HG02938 (cell line): ENCODE results near the gene COPS4.
"Not testable (repeated sequence)": the region's sequence is repeated elsewhere in the genome, so short reads cannot be mapped to it uniquely, and the experiment has no call there.

Experiments
- ATAC-seq: cut with Tn5 transposase; IDR thresholded peaks from one replicate; pipeline ENCODE4 v1.9.1; 2021; ENCODE audit warnings: mild to moderate bottlenecking, moderate library complexity; ENCODE audit not compliant: unreplicated experiment

The COPS4 gene

DNA sequence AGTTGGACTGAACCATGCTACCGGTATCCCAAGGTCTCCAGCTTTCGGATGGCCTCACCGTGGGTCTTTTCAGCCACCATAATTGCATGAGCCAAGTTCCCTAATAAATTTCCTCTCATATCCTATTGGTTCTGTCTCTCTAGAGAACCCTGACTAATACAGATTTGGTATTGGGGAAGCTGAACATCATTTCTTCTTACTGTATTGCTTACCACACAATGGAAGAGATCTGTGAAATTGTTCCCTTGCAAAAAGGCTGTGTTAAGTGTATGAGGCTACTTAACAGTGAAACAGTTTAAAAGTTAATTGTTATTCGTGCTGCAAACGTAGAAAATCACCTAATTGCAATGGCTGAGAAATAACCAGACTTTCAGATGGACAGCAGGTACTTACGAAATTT, 45.6 kb downstream of the COPS4 start:
- ATAC-seq = no peak

DNA sequence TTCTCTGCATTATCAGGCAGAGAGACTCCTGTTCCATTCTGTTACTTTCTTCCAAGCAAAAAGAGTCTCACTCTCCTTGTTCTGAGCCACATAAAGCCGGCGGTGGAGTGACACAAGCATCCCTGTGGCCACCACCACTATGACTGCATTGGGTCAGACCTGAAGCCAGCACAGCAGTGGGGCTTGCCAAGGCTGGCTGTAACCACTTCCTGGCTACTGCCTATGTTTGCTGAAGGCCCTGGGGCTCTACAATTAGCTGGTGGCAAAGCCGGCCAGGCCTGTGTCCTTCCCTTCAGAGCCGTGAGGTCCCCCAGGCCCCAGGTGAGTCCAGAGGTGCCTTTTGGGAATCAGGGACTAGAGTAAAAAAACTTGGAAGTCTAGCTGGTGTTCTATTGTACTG, 47.8 kb downstream of the COPS4 start:
- ATAC-seq = no peak

- ATAC-seq = peak; percentile 67
Measured at GRCh38 chr4:83083925-83084475, 49.0 kb downstream of the COPS4 start.

GRCh38 chr4:83084956-83085355, 50.0 kb downstream of the COPS4 start:
- ATAC-seq = not testable (repeated sequence)

DNA sequence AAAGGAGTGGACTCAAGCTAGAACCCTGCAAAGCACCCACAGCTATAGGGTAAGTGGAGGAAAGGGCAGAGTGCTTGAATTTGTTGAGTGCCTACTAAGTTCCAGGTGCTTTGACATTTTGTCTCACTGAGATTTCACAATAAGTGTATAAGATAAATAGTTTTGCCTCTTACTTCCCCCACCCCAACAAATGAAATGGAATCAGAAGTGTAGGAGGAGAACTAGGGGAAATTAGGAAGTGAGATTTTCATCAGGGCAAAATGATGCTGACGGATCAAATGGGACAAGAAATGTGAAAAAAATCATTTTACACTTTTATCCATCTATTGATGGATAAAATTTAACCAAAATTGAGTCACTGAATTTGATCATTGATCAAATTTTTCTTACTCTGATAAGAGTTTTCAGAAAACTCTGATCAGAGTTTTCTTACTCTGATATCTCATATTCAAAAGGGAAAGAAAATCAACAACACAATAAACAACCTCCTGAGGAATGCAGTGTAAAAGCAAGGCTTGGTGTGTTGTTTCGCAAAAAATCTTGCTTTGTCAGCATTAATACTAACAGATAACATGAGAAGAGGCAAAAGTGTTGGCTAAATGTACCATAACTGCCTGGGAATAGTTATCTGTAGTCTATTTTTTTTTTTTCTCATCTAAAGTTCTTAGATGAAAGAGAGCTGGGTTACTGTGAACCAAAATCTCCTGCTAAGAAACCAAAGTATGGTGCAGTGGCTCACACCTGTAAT, 54.6 kb downstream of the COPS4 start:
- ATAC-seq = no peak

GRCh38 chr4:83093060-83093640, 58.2 kb downstream of the COPS4 start:
- ATAC-seq = no peak

GRCh38 chr4:83096397-83096796, 61.4 kb downstream of the COPS4 start:
- ATAC-seq = no peak

DNA sequence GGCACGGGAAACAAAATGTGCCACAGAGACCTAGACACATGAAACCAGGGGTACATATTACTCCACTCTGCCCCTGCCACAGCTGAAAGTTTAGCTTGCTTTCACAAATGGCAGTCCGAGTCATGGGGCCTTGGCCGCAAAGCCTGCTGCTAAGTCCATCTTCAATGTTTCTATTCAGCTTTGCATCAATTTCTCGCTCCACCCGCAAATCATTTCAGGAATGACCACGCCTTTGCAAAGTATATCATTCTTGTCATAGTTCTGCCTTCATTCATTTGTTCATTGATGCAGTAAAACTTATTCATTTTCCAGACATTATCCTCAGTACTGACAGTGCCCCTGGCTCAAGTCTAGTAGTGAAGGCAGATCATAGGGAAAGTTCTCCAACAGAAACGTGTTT, 70.0 kb downstream of the COPS4 start:
- no peak for ATAC-seq

GRCh38 chr4:83107631-83108030, 72.6 kb downstream of the COPS4 start:
- no peak for ATAC-seq

DNA sequence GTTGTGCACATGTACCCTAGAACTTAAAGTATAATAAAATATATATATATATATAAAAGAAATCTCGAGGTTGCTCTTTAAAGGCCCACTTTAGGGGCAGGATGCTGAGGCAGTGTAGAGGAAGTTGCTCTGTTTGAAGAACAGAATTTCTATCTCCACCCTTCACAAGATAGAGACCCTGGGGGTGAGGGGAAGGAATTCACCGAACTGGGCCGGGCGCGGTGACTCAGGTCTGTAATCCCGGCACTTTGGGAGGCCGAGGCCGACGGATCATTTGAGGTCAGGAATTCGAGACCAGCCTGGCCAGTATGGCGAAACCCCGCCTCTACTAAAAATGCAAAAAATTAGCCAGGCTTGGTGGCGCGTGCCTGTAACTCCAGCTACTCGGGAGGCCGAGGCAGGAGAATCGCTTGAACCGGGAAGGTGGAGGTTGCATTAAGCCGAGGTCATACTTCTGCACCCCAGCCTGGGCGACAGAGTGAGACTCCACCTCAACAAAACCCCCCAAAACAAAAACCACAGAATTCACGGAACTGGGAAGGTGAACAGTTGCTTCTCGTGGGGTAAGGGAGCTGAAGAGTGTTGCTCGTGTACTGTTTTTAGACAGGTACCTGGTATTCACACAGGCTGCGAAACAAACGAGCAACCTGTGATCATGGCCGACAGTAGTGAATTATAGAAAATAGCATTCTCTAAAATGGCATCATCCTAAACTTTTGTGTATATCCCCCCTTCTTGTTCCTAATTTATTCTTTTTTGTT, 73.3 kb downstream of the COPS4 start:
- no peak for ATAC-seq

DNA sequence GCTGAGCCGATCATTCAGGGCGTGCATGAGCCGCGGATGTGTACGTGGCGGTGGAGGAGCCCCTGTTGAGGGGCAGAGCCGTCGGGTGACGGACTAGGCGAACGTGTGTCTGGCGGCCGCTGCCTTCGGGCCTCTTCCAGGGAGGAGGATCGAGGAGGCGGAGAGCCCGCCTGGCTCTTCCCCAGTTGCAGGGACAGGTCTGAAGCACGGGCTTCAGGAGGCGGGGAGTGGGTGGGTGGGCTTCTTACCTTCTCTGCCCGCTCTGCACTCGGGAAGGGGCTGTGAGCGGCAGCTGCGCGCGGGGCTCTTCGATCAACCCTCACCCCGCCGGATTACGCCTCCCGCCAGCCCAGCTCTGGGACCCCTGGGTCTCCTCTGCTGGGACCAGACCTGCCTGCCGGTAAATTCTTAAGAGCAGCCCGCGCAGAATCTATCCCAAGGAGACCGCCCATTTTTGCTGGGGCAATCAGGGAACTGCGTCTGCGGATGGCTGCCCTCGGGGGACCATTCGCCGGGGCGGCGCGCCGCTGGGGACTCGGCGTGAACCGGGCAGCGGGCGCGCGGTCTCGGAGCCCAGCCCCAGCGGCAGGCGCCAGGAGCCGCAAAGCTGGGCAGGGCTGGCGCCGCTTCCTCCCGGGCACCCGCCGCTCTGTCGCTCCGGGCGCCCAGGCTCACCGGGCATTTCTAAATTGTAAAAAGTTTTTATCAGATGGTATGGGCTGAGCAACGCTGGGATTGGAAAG, 74.7 kb downstream of the COPS4 start:
- peak; percentile 7 for ATAC-seq

DNA sequence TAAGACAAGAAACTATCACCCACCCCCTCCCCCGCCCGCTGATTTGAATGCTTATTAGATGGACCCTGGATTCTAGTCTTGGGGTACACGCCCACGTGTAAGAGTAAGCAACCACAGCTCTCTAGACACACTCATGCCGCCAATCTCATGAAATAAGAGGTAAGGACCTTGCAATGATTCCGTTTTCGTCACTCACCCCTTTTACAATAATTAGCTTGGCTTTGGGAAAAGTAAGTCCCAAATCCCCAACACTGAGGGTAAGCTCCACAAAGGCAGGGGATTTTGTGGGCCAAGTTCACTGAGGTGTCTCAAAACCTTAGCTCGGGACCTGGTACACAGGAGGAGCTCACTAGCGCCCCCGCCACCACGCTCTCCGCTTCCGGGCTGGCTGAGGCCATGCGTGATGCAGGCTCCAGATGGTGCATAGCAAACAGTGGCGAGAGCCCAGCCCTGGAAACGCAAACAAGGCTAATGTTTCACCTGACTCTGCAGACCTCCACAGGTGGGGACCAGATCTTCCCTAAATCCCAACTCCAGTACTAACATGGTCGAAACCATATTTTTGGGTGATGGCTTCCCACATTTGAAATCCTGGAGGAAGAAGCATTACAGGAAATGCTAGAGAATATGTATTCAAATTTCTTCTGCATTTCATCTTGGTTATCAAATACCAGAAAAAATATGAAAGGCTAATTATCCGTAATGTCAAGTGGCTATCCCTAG, 75.4 kb downstream of the COPS4 start:
- ATAC-seq = peak; percentile 67

- no peak for ATAC-seq
Measured at GRCh38 chr4:83110970-83111750, 76.2 kb downstream of the COPS4 start.

DNA sequence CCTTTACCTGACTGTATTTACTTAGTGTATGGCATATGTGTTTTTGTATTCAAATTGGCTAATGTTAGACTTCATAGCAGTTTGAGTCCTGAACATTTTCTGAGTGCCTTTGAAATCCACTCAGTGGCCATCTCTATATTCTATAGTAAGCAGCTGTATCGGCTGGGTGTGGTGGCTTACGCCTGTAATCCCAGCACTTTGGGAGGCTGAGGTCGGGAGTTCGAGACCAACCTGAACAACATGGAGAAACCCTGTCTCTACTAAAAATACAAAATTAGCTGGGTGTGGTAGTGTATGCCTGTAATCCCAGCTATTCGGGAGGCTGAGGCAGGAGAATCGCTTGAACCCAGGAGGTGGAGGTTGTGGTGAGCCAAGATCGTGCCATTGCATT, 76.8 kb downstream of the COPS4 start:
- not testable (repeated sequence) for ATAC-seq

DNA sequence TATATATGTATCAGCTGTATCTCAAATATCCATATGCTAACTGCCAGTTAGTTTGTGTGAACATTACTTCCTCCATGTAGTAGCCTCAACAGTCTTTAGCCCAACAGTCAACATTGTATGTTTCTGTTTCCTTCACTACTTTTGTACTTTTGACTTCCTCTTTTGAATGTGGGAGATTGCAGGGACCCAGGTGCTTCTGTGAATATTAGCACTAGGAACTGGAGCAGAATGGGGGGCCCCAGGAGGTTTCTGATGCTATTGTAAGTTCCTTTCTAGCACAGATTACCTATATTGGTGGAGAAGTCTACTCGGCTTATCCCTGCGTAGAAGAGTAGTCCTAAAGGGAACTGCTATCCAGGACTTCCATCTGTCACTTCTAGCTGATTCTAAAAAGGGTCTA, 77.2 kb downstream of the COPS4 start:
- peak; percentile 40 for ATAC-seq

GRCh38 chr4:83112678-83113428, 77.9 kb downstream of the COPS4 start:
- no peak for ATAC-seq

DNA sequence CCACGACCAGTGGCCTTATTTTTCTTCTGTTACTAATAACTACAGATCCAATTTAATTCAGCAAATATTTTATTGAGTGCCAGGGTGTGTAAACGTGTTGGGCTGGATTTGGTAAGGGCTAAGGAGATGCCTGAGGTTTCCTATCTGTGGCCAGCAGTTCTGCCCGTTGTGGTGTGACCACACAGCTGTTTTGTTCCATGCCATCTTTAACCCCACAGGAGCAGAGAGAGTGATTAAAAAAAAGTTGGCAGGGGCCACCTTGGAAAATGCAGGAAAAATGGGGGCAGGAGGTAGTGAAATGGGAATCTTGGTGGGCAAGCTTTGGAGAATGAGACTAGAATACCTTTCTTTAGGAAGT, 78.4 kb downstream of the COPS4 start:
- ATAC-seq = no peak

- ATAC-seq = peak; percentile 35
Measured at GRCh38 chr4:83114576-83114975, 79.6 kb downstream of the COPS4 start, which contains the start of gene PLAC8. TSS of gene PLAC8 (minus strand) at chr4:83114729. CDS start at chr4:83107921, 6,808 bp downstream.

- no peak for ATAC-seq
Measured at GRCh38 chr4:83115000-83115399, 80.0 kb downstream of the COPS4 start.
